OCI-LY3 (cell line): Measurements from ENCODE around the gene TTI1.

Experiments used
- CTCF ChIP-seq: fragments of 200-600, 300-600 bp; sonication (generic); IDR thresholded peaks from 2 replicates; pipeline ENCODE4 v1.5.1; 2014; ENCODE audit warnings: antibody characterized with exemption, low read length, low read depth
- EZH2phosphoT487 ChIP-seq: fragments of 200-600 bp; shearing (Covaris generic); IDR thresholded peaks from 2 replicates; pipeline ENCODE4 v1.6.1; 2018; ENCODE audit warnings: antibody characterized with exemption, mixed run types, low read depth

GRCh38 chr20:38040276-38040675 is 7.0 kb upstream of the TTI1 start:
- TF ChIP-seq CTCF: no peak
- TF ChIP-seq EZH2phosphoT487: no peak
